OCI-LY3 (cell line): ENCODE results near the gene CSRNP3.

Source experiments
- CTCF ChIP-seq: fragments of 200-600, 300-600 bp; sonication (generic); IDR thresholded peaks from 2 replicates; pipeline ENCODE4 v1.5.1; 2014; ENCODE audit warnings: antibody characterized with exemption, low read length, low read depth
- EZH2phosphoT487 ChIP-seq: fragments of 200-600 bp; shearing (Covaris generic); IDR thresholded peaks from 2 replicates; pipeline ENCODE4 v1.6.1; 2018; ENCODE audit warnings: antibody characterized with exemption, mixed run types, low read depth

- TF ChIP-seq CTCF (no peak), EZH2phosphoT487 (no peak)
Observed at GRCh38 chr2:165529130-165529529, 59.6 kb downstream of the CSRNP3 start.
